ENCODE results near the gene MAML2. TPM values are rescaled to one million over a fixed set of nuclear protein-coding genes. Genes with fewer than 3 reads are reported as not detected.

The MAML2 gene
- total RNA-seq, 1 experiment from 2014 or later: 2.7 TPM

- Mint-ChIP-seq H3K27ac (peak overlapping the region; percentile 36 to 41 (median 37); a peak in 3 of 7 replicates), H3K4me3 (peak overlapping the region; percentile 19 to 54; a peak in 4 of 5 replicates), H3K36me3 (ENCODE audit: insufficient read depth in 1 of 3, low read depth in 3 of 3) (no peaks in the 10 kb centered on the region), H3K4me1 (peaks cover 27 to 32% of the 10 kb centered on the region in 2 experiments), H3K9me3 (no peaks in the 10 kb centered on the region), H3K27me3 (ENCODE audit: low read depth) (no peaks in the 10 kb centered on the region)
- Histone ChIP-seq H4K5ac (ENCODE audit: insufficient read length, low read depth, low read length) (no peak overlapping the region), H3K23ac (ENCODE audit: insufficient read length, low read depth, low read length) (no peak overlapping the region), H3K23me2 (ENCODE audit: insufficient read length, low read depth, low read length, poor library complexity, severe bottlenecking) (no peaks in the 10 kb centered on the region), H2BK15ac (ENCODE audit: low read depth, low read length) (no peak overlapping the region), H3K14ac (ENCODE audit: insufficient read depth, low read length) (no peak overlapping the region), H3K4me2 (ENCODE audit: insufficient read depth, insufficient read length, low read length) (peak overlapping the region; percentile 39), H3K79me1 (ENCODE audit: insufficient read depth, low read depth, low read length, poor library complexity, severe bottlenecking) (no peaks in the 10 kb centered on the region), H2AK5ac (ENCODE audit: insufficient read length, low read length) (no peak overlapping the region), H3K9ac (ENCODE audit: extremely low read depth, insufficient read length, low read length) (no peak overlapping the region), H2BK5ac (ENCODE audit: insufficient read length, low read length) (no peak overlapping the region), H3K27me3 (ENCODE audit: insufficient read depth, low read length) (no peaks in the 10 kb centered on the region), H3K9me3 (ENCODE audit: control insufficient read depth, low read depth, low read length) (no peaks in the 10 kb centered on the region), H2AFZ (ENCODE audit: low read length) (no peak overlapping the region), H4K20me1 (ENCODE audit: control insufficient read depth, insufficient read depth, insufficient read length) (no peaks in the 10 kb centered on the region), H2BK12ac (ENCODE audit: insufficient read length, low read depth, low read length) (no peak overlapping the region), H3K4me1 (ENCODE audit: insufficient read depth, low read length) (peaks cover 9% of the 10 kb centered on the region), H3K27ac (ENCODE audit: insufficient read length, low read depth, low read length) (no peak overlapping the region), H2BK20ac (ENCODE audit: low read depth, low read length, poor library complexity, severe bottlenecking) (no peak overlapping the region), H2BK120ac (ENCODE audit: low read depth, low read length, poor library complexity, severe bottlenecking) (no peak overlapping the region), H3T11ph (ENCODE audit: low read length) (no peak overlapping the region), H3K18ac (ENCODE audit: insufficient read length, low read depth, low read length) (no peak overlapping the region), H4K8ac (replicated peaks; ENCODE audit: insufficient read length, low read depth, low read length) (no peak overlapping the region), H4K91ac (ENCODE audit: insufficient read length, low read depth, low read length) (no peak overlapping the region), H3K79me2 (ENCODE audit: insufficient read depth, low read length) (0 out of 2 replicates have a peak, but pooled peaks cover 1% of the 10 kb centered on the region), H3K4ac (ENCODE audit: low read depth, low read length) (no peak overlapping the region), H3K56ac (ENCODE audit: insufficient read length, low read depth, low read length) (no peak overlapping the region)
- no peak for TF ChIP-seq CTCF (conservative IDR thresholded peaks at IDR 0.05)
- WGBS (ENCODE audit: extremely low coverage, insufficient read length, low lambda C conversion rate): no CpG with 5 or more reads among the region's 10 CpGs
- DNase-seq: no peak
Observed at GRCh38 chr11:96306933-96307775, 35.8 kb downstream of the MAML2 start.
